Measurements from ENCODE around the gene ACOT6. TPM values are rescaled to one million over a fixed set of nuclear protein-coding genes. Genes with fewer than 3 reads are reported as not detected.

Gene ACOT6
- total RNA-seq, 1 experiment from 2014 or later, result not detected

DNA sequence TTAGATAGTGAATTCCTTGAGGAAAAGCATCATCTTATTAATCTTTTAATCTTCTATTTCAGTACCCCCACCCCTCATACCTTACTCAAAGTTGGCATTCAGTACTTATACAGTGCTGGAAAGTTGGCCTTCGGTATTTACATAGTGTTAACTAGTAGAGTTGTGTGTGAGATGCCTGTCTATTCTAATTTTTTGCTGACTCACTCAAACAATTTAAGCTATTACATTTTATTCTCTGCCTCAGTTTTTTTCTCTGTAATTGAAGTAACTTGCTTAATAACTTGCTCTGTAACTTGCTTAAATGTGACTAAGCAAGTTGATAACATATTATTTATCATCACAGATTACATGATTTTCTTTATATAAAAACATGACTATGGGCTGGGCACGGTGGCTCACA is 52.8 kb downstream of the ACOT6 start:
- no TSS peak for BruUV-seq (replicated peaks)
- DNase-seq (ENCODE audit: unreplicated experiment), result no peak
- ChIA-PET POLR2A (interaction anchor here (0.9 kb wide), 1 partner anchor 48 kb away, joined by 3 read pairs; no protein-coding TSS in a partner anchor), CTCF (interaction anchor here (4.4 kb wide), 1 partner anchor 10 kb away, joined by 20 read pairs; no protein-coding TSS in a partner anchor)
- Mint-ChIP-seq H3K27me3 (ENCODE audit: insufficient read depth, unreplicated experiment) (no peaks in the 10 kb centered on the region), H3K4me3 (ENCODE audit: unreplicated experiment) (no peak overlapping the region), H3K27ac (ENCODE audit: low read depth, unreplicated experiment) (no peak overlapping the region), H3K36me3 (ENCODE audit: insufficient read depth, unreplicated experiment) (peaks cover 6% of the 10 kb centered on the region), H3K9me3 (ENCODE audit: unreplicated experiment) (no peaks in the 10 kb centered on the region), H3K4me1 (ENCODE audit: insufficient read depth, unreplicated experiment) (peaks cover 10% of the 10 kb centered on the region)
- TF ChIP-seq, protein P1, sequence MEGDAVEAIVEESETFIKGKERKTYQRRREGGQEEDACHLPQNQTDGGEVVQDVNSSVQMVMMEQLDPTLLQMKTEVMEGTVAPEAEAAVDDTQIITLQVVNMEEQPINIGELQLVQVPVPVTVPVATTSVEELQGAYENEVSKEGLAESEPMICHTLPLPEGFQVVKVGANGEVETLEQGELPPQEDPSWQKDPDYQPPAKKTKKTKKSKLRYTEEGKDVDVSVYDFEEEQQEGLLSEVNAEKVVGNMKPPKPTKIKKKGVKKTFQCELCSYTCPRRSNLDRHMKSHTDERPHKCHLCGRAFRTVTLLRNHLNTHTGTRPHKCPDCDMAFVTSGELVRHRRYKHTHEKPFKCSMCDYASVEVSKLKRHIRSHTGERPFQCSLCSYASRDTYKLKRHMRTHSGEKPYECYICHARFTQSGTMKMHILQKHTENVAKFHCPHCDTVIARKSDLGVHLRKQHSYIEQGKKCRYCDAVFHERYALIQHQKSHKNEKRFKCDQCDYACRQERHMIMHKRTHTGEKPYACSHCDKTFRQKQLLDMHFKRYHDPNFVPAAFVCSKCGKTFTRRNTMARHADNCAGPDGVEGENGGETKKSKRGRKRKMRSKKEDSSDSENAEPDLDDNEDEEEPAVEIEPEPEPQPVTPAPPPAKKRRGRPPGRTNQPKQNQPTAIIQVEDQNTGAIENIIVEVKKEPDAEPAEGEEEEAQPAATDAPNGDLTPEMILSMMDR (IDR thresholded peaks at IDR 0.05; ENCODE audit: unreplicated experiment), result no peak
- intact Hi-C loops (cut with micrococcal nuclease), result no loop called here

GRCh38 chr14:73666583-73666982 is 54.3 kb downstream of the ACOT6 start:
- Mint-ChIP-seq H3K9me3 (ENCODE audit: unreplicated experiment) (no peaks in the 10 kb centered on the region), H3K4me1 (ENCODE audit: insufficient read depth, unreplicated experiment) (peaks cover 10% of the 10 kb centered on the region), H3K27me3 (ENCODE audit: insufficient read depth, unreplicated experiment) (no peaks in the 10 kb centered on the region), H3K4me3 (ENCODE audit: unreplicated experiment) (no peak overlapping the region), H3K27ac (ENCODE audit: low read depth, unreplicated experiment) (no peak overlapping the region), H3K36me3 (ENCODE audit: insufficient read depth, unreplicated experiment) (peaks cover 6% of the 10 kb centered on the region)
- intact Hi-C loops (cut with micrococcal nuclease), result no loop called here
- DNase-seq (ENCODE audit: unreplicated experiment), result no peak
- BruUV-seq (replicated peaks), result no TSS peak
- ChIA-PET CTCF (interaction anchor here (0.6 kb wide), 1 partner anchor 101 kb away, joined by 3 read pairs; no protein-coding TSS in a partner anchor), POLR2A (interaction anchor here (0.5 to 0.6 kb wide), 2 partner anchors 10 to 47 kb away, joined by 3 to 4 read pairs; no protein-coding TSS in a partner anchor)
- TF ChIP-seq, protein P1 (IDR thresholded peaks at IDR 0.05; ENCODE audit: unreplicated experiment), result no peak

GRCh38 chr14:73667854-73668253 is 55.5 kb downstream of the ACOT6 start:
- DNase-seq (ENCODE audit: unreplicated experiment), result no peak
- H3K4me3 Mint-ChIP-seq (ENCODE audit: unreplicated experiment), result no peak overlapping the region
- no TSS peak for BruUV-seq (replicated peaks)
- ChIA-PET CTCF (interaction anchor here (0.6 to 1.0 kb wide), 2 partner anchors 49 to 201 kb away, joined by 3 read pairs; no protein-coding TSS in a partner anchor), POLR2A (interaction anchor here (0.8 kb wide), 1 partner anchor 11 kb away, joined by 4 read pairs; no protein-coding TSS in a partner anchor)
- H3K27ac Mint-ChIP-seq (ENCODE audit: low read depth, unreplicated experiment), result no peak overlapping the region
- H3K27me3 Mint-ChIP-seq (ENCODE audit: insufficient read depth, unreplicated experiment), result no peaks in the 10 kb centered on the region
- H3K36me3 Mint-ChIP-seq (ENCODE audit: insufficient read depth, unreplicated experiment), result peaks cover 6% of the 10 kb centered on the region
- intact Hi-C loops (cut with micrococcal nuclease), result no loop called here
- peaks cover 2% of the 10 kb centered on the region for H3K4me1 Mint-ChIP-seq (ENCODE audit: insufficient read depth, unreplicated experiment)
- H3K9me3 Mint-ChIP-seq (ENCODE audit: unreplicated experiment), result no peaks in the 10 kb centered on the region
- TF ChIP-seq, protein P1 (IDR thresholded peaks at IDR 0.05; ENCODE audit: unreplicated experiment), result no peak

Other genes with a start within 250 kb of the ACOT6 start
- gene NUMB, start 154.0 kb upstream of the ACOT6 start, total RNA-seq (2022), result 81.5 and 88.5 TPM in 2 replicates
- gene RIOX1, start 121.6 kb upstream of the ACOT6 start, total RNA-seq (2022), result 12.3 and 12.4 TPM in 2 replicates
- gene ACOT1, start 75.4 kb upstream of the ACOT6 start, total RNA-seq (2022), result 2.1 and 2.8 TPM in 2 replicates
- gene HEATR4, start 53.6 kb upstream of the ACOT6 start, total RNA-seq (2022), result 0.37 and 1.8 TPM in 2 replicates
- 18.5 and 23.4 TPM in 2 replicates for gene ACOT2, start 43.3 kb upstream of the ACOT6 start, total RNA-seq (2022)
- gene ACOT4, start 20.6 kb upstream of the ACOT6 start, total RNA-seq (2022), result not detected in 2 replicates
- 18.5 and 33.0 TPM in 2 replicates for gene DNAL1, start 32.5 kb downstream of the ACOT6 start, total RNA-seq (2022)
- 43.3 and 46.3 TPM in 2 replicates for gene PNMA1, start 101.9 kb downstream of the ACOT6 start, total RNA-seq (2022)
- 9.2 and 13.1 TPM in 2 replicates for gene PTGR2, start 239.3 kb downstream of the ACOT6 start, total RNA-seq (2022)